ENCODE data around the gene SLC39A12.

- no peak for TF ChIP-seq POLR2A (IDR thresholded peaks at IDR 0.05)
- TF ChIP-seq, protein P1, sequence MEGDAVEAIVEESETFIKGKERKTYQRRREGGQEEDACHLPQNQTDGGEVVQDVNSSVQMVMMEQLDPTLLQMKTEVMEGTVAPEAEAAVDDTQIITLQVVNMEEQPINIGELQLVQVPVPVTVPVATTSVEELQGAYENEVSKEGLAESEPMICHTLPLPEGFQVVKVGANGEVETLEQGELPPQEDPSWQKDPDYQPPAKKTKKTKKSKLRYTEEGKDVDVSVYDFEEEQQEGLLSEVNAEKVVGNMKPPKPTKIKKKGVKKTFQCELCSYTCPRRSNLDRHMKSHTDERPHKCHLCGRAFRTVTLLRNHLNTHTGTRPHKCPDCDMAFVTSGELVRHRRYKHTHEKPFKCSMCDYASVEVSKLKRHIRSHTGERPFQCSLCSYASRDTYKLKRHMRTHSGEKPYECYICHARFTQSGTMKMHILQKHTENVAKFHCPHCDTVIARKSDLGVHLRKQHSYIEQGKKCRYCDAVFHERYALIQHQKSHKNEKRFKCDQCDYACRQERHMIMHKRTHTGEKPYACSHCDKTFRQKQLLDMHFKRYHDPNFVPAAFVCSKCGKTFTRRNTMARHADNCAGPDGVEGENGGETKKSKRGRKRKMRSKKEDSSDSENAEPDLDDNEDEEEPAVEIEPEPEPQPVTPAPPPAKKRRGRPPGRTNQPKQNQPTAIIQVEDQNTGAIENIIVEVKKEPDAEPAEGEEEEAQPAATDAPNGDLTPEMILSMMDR (IDR thresholded peaks at IDR 0.05), result no peak
Observed at GRCh38 chr10:18085855-18086254, 134.1 kb downstream of the SLC39A12 start.

All from upper lobe of left lung (tissue), 4 donors.